Measurements from ENCODE around the gene UBC. TPM values are rescaled to one million over a fixed set of nuclear protein-coding genes. Genes with fewer than 3 reads are reported as not detected.
"Not testable (repeated sequence)": the region's sequence is repeated elsewhere in the genome, so short reads cannot be mapped to it uniquely, and the experiment has no call there.

The UBC gene
- total RNA-seq, 1 donor from 2014 or later = 2,139 TPM

GRCh38 chr12:124898200-124898922 is 16.1 kb downstream of the UBC start:
- Histone ChIP-seq H3K4me3 (ENCODE audit: low read depth, low read length) (no peak overlapping the region), H3K27me3 (ENCODE audit: control insufficient read depth, insufficient read depth, low read length) (no peaks in the 10 kb centered on the region), H3K36me3 (ENCODE audit: control insufficient read depth, insufficient read depth, low read length) (no peaks in the 10 kb centered on the region)
- TF ChIP-seq, protein P1, sequence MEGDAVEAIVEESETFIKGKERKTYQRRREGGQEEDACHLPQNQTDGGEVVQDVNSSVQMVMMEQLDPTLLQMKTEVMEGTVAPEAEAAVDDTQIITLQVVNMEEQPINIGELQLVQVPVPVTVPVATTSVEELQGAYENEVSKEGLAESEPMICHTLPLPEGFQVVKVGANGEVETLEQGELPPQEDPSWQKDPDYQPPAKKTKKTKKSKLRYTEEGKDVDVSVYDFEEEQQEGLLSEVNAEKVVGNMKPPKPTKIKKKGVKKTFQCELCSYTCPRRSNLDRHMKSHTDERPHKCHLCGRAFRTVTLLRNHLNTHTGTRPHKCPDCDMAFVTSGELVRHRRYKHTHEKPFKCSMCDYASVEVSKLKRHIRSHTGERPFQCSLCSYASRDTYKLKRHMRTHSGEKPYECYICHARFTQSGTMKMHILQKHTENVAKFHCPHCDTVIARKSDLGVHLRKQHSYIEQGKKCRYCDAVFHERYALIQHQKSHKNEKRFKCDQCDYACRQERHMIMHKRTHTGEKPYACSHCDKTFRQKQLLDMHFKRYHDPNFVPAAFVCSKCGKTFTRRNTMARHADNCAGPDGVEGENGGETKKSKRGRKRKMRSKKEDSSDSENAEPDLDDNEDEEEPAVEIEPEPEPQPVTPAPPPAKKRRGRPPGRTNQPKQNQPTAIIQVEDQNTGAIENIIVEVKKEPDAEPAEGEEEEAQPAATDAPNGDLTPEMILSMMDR (IDR thresholded peaks at IDR 0.05; ENCODE audit: insufficient read depth, low read length, severe bottlenecking) = peak; percentile 86
- FAIRE-seq = no peak
- DNase-seq (ENCODE audit: low read depth) = peak; percentile 50

- FAIRE-seq (no peak), DNase-seq (ENCODE audit: low read depth) (no peak)
- Histone ChIP-seq H3K27me3 (ENCODE audit: control insufficient read depth, insufficient read depth, low read length) (no peaks in the 10 kb centered on the region), H3K36me3 (ENCODE audit: control insufficient read depth, insufficient read depth, low read length) (no peaks in the 10 kb centered on the region), H3K4me3 (ENCODE audit: low read depth, low read length) (no peak overlapping the region)
- TF ChIP-seq, protein P1 (IDR thresholded peaks at IDR 0.05; ENCODE audit: insufficient read depth, low read length, severe bottlenecking) = no peak
These were observed 18.0 kb downstream of the UBC start for GRCh38 chr12:124896461-124896860.

DNA sequence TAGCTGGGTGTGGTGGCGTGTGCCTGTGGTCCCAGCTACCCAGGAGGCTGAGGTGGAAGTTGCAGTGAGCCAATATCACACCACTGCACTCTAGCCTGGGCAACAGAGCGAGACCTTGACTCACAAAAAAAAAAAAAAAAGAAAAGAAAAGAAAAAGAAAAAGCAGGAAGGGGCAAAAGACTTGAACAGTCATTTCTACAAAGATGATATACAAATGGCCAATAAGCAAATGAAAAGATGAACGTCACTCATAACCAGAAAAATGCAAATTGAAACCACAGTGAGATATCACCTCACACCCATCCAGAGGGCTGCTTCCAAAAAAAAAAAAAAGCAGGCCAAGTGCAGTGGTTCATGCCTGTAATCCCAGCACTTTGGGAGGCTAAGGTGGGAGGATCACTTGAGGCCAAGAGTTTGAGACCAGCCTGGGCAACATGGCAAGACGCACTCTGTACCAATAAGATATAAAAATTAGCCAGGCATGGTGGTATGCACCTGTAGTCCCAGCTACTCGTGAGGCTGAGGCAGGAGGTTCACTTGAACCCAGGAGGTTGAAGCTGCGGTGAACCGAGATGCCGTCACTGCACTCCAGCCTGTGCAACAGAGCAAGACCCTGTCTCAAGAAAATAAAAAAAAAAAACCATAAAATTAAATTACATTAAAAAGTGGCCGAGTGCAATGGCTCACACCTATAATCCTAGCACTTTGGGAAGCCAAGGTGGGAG is 20.5 kb downstream of the UBC start:
- Histone ChIP-seq H3K36me3 (ENCODE audit: control insufficient read depth, insufficient read depth, low read length) (no peaks in the 10 kb centered on the region), H3K27me3 (ENCODE audit: control insufficient read depth, insufficient read depth, low read length) (no peaks in the 10 kb centered on the region), H3K4me3 (ENCODE audit: low read depth, low read length) (no peak overlapping the region)
- TF ChIP-seq, protein P1 (IDR thresholded peaks at IDR 0.05; ENCODE audit: insufficient read depth, low read length, severe bottlenecking) = no peak
- FAIRE-seq = no peak
- DNase-seq (ENCODE audit: low read depth) = no peak

GRCh38 chr12:124888260-124888659 is 26.2 kb downstream of the UBC start:
- Histone ChIP-seq H3K4me3 (ENCODE audit: low read depth, low read length) (no peak overlapping the region), H3K36me3 (ENCODE audit: control insufficient read depth, insufficient read depth, low read length) (no peaks in the 10 kb centered on the region), H3K27me3 (ENCODE audit: control insufficient read depth, insufficient read depth, low read length) (no peaks in the 10 kb centered on the region)
- TF ChIP-seq, protein P1 (IDR thresholded peaks at IDR 0.05; ENCODE audit: insufficient read depth, low read length, severe bottlenecking) = no peak
- FAIRE-seq (no peak), DNase-seq (ENCODE audit: low read depth) (no peak)

- DNase-seq (ENCODE audit: low read depth); FAIRE-seq; H3K36me3 ChIP-seq (ENCODE audit: control insufficient read depth, insufficient read depth, low read length); H3K27me3 ChIP-seq (ENCODE audit: control insufficient read depth, insufficient read depth, low read length); H3K4me3 ChIP-seq (ENCODE audit: low read depth, low read length): not testable (repeated sequence)
These were observed 26.7 kb downstream of the UBC start for GRCh38 chr12:124887766-124888165.

DNA sequence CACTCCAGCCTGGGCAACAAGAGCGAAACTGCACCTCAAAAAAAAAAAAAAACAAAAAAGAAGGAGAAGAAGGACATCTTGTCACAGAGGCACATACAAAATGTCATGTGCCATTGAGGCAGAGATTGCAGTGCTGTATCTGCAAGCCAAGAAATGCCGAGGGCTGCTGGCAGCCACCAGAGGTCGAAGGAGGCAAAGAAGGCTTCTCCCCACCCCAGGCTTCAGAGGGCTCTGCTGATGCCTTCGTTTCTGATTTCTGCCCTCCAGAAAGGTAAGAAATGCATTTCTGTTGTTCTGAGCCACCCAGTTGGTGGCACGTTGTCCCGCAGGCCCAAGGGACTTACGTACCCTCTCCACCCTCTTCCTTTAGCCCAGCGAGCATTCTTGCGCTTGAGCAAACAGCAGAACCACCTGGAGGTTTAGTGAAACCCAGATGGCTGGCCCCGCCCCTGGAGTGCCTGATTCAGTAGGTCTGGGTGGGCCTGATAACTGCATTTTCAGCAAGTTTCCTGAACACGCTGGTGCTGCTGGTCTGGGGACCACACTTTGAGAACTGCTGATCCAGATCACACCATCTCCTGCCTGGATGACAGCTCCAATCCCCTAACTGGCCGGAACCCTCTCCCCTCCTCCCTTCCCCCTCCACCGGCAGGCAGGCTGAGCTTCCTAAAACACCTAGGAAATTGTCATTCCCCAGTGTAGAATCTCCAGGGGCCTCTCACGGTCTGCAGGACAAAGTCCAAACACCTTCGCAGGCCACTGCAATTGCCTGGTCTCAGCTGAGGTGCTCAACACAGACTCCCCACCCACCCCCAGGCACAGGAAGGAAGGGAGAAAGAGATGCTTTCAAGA is 29.6 kb downstream of the UBC start:
- DNase-seq (ENCODE audit: low read depth) = no peak
- TF ChIP-seq, protein P1 (IDR thresholded peaks at IDR 0.05; ENCODE audit: insufficient read depth, low read length, severe bottlenecking) = no peak
- no peak for FAIRE-seq
- Histone ChIP-seq H3K36me3 (ENCODE audit: control insufficient read depth, insufficient read depth, low read length) (no peaks in the 10 kb centered on the region), H3K4me3 (ENCODE audit: low read depth, low read length) (no peak overlapping the region), H3K27me3 (ENCODE audit: control insufficient read depth, insufficient read depth, low read length) (no peaks in the 10 kb centered on the region)
